ENCODE results near the gene CBFA2T2.

GRCh38 chr20:33669873-33670640, 180.2 kb downstream of the CBFA2T2 start:
- no peak for TF ChIP-seq CTCF (conservative IDR thresholded peaks at IDR 0.05)
- TF ChIP-seq ZFX (IDR thresholded peaks at IDR 0.05), result no peak
